DOHH2 (cell line): ENCODE results near the gene AKIRIN2.

Experiments used
- H3F3A ChIP-seq: fragments of 200-600 bp; sonication (generic), shearing (Covaris generic); 2 replicates; pipeline ENCODE4 v1.6.0; 2016; ENCODE audit warnings: antibody characterized with exemption, mild to moderate bottlenecking; ENCODE audit not compliant: control insufficient read depth, insufficient read depth
- H3K27ac ChIP-seq: fragments of 200-600 bp; sonication (generic); 2 replicates; pipeline ENCODE4 v1.5.1; 2014; ENCODE audit warnings: low read depth, mild to moderate bottlenecking, low read length, moderate library complexity
- H3K27me3 ChIP-seq: fragments of 200-600 bp; sonication (generic); 2 replicates; pipeline ENCODE4 v1.6.1; 2014; ENCODE audit warnings: mild to moderate bottlenecking, low read length, mixed read lengths; ENCODE audit not compliant: control insufficient read depth
- H3K36me3 ChIP-seq: fragments of 200-600 bp; sonication (generic); 2 replicates; pipeline ENCODE4 v1.6.1; 2014; ENCODE audit warnings: mild to moderate bottlenecking, low read length, moderate library complexity, mixed read lengths; ENCODE audit not compliant: control insufficient read depth
- H3K4me1 ChIP-seq: fragments of 200-600 bp; sonication (generic); 2 replicates; pipeline ENCODE4 v1.6.1; 2014; ENCODE audit warnings: mild to moderate bottlenecking, low read length, mixed read lengths; ENCODE audit not compliant: control insufficient read depth
- H3K4me2 ChIP-seq: fragments of 200-600 bp; sonication (generic); 2 replicates; pipeline ENCODE4 v1.6.0; 2014; ENCODE audit warnings: mild to moderate bottlenecking, low read length, moderate library complexity
- H3K4me3 ChIP-seq: fragments of 200-600 bp; sonication (generic); 2 replicates; pipeline ENCODE4 v1.5.1; 2014; ENCODE audit warnings: mild to moderate bottlenecking, low read length, mixed read lengths
- H3K79me2 ChIP-seq: fragments of 200-600 bp; sonication (generic); 2 replicates; pipeline ENCODE4 v1.6.1; 2014; ENCODE audit warnings: mild to moderate bottlenecking, low read length, mixed read lengths; ENCODE audit not compliant: control insufficient read depth
- H3K9me2 ChIP-seq: fragments of 200-600 bp; sonication (generic); replicated peaks from 2 replicates; pipeline ENCODE4 v1.6.1; 2014; ENCODE audit warnings: mild to moderate bottlenecking, low read length, mixed read lengths; ENCODE audit not compliant: control insufficient read depth
- H3K9me3 ChIP-seq: fragments of 200-600 bp; sonication (generic); 2 replicates; pipeline ENCODE4 v1.6.1; 2014; ENCODE audit warnings: antibody characterized with exemption, low read length, mixed read lengths; ENCODE audit not compliant: control insufficient read depth, insufficient read depth
- H4K20me1 ChIP-seq: fragments of 200-600 bp; sonication (generic); 2 replicates; pipeline ENCODE4 v1.6.0; 2014; ENCODE audit warnings: low read depth, mild to moderate bottlenecking, antibody characterized with exemption, low read length, moderate library complexity; ENCODE audit not compliant: control insufficient read depth, insufficient read depth
- EZH2phosphoT487 ChIP-seq: fragments of 200-600 bp; sonication (generic); IDR thresholded peaks from 2 replicates; pipeline ENCODE4 v1.6.1; 2017; ENCODE audit warnings: borderline replicate concordance, mild to moderate bottlenecking, antibody characterized with exemption, low read length, moderate library complexity, mixed read lengths
- TF ChIP-seq, protein P1 (sequence below): fragments of 200-600 bp; sonication (generic); IDR thresholded peaks from one replicate; pipeline ENCODE4 v1.5.1; 2014; ENCODE audit warnings: antibody characterized with exemption, mild to moderate bottlenecking, low read depth, low read length; ENCODE audit not compliant: poor library complexity, severe bottlenecking

AKIRIN2 gene

GRCh38 chr6:87630746-87631145 lies 71.3 kb downstream of the AKIRIN2 start:
- H3K4me1 ChIP-seq = peaks cover 5% of the 10 kb centered on the region
- no peaks in the 10 kb centered on the region for H3K9me2 ChIP-seq
- H3K9me3 ChIP-seq = no peaks in the 10 kb centered on the region
- H3K4me3 ChIP-seq = no peak overlapping the region
- no peaks in the 10 kb centered on the region for H4K20me1 ChIP-seq
- H3K27ac ChIP-seq = no peak overlapping the region
- TF ChIP-seq, protein P1, sequence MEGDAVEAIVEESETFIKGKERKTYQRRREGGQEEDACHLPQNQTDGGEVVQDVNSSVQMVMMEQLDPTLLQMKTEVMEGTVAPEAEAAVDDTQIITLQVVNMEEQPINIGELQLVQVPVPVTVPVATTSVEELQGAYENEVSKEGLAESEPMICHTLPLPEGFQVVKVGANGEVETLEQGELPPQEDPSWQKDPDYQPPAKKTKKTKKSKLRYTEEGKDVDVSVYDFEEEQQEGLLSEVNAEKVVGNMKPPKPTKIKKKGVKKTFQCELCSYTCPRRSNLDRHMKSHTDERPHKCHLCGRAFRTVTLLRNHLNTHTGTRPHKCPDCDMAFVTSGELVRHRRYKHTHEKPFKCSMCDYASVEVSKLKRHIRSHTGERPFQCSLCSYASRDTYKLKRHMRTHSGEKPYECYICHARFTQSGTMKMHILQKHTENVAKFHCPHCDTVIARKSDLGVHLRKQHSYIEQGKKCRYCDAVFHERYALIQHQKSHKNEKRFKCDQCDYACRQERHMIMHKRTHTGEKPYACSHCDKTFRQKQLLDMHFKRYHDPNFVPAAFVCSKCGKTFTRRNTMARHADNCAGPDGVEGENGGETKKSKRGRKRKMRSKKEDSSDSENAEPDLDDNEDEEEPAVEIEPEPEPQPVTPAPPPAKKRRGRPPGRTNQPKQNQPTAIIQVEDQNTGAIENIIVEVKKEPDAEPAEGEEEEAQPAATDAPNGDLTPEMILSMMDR = no peak
- no peak for TF ChIP-seq EZH2phosphoT487
- H3K79me2 ChIP-seq = no peaks in the 10 kb centered on the region
- no peaks in the 10 kb centered on the region for H3K27me3 ChIP-seq
- H3K36me3 ChIP-seq = peaks cover 33% of the 10 kb centered on the region
- H3F3A ChIP-seq = no peaks in the 10 kb centered on the region
- no peak overlapping the region for H3K4me2 ChIP-seq

- Histone ChIP-seq H3K36me3 (peaks cover 24% of the 10 kb centered on the region), H3K9me3 (no peaks in the 10 kb centered on the region), H3K79me2 (no peaks in the 10 kb centered on the region), H3F3A (no peaks in the 10 kb centered on the region), H3K27me3 (no peaks in the 10 kb centered on the region), H3K4me3 (no peak overlapping the region), H3K27ac (no peak overlapping the region), H4K20me1 (no peaks in the 10 kb centered on the region), H3K9me2 (no peaks in the 10 kb centered on the region), H3K4me1 (peaks cover 5% of the 10 kb centered on the region), H3K4me2 (no peak overlapping the region)
- TF ChIP-seq EZH2phosphoT487 = no peak
- TF ChIP-seq, protein P1 = no peak
Measured at GRCh38 chr6:87628881-87629280, 73.2 kb downstream of the AKIRIN2 start.

GRCh38 chr6:87628424-87628823 lies 73.6 kb downstream of the AKIRIN2 start:
- no peak overlapping the region for H3K4me2 ChIP-seq
- peaks cover 20% of the 10 kb centered on the region for H3K36me3 ChIP-seq
- peaks cover 5% of the 10 kb centered on the region for H3K4me1 ChIP-seq

More at GRCh38 chr6:87628424-87628823, 73.6 kb downstream of the AKIRIN2 start:
- no peak overlapping the region for H3K4me3 ChIP-seq
- H3K27ac ChIP-seq = no peak overlapping the region
- no peaks in the 10 kb centered on the region for H3K79me2 ChIP-seq
- H3K9me2 ChIP-seq = no peaks in the 10 kb centered on the region
- H3F3A ChIP-seq = no peaks in the 10 kb centered on the region
- no peaks in the 10 kb centered on the region for H4K20me1 ChIP-seq
- no peaks in the 10 kb centered on the region for H3K27me3 ChIP-seq
- no peaks in the 10 kb centered on the region for H3K9me3 ChIP-seq
- TF ChIP-seq, protein P1 = no peak
- TF ChIP-seq EZH2phosphoT487 = no peak
